Right lobe of liver (tissue), 6 donors: ENCODE data around the gene POLN. TPM values are rescaled to one million over a fixed set of nuclear protein-coding genes. Genes with fewer than 3 reads are reported as not detected.

Source experiments
- ATAC-seq, 4 donors: fragments of 200-7000 bp; cut with Tn5 transposase; one replicate each; pipeline ENCODE4 v1.9.1; 2020; ENCODE audit warnings: mild to moderate bottlenecking in 4 of 4, moderate library complexity in 4 of 4
- DNase-seq, 3 donors: peaks; one replicate each; pipeline ENCODE4 v3.0.0-alpha.2; 2020
- H3K27ac ChIP-seq, 3 donors: fragments of 200-600 bp; one replicate each; pipeline ENCODE4 v1.8.0; 2022
- H3K27me3 ChIP-seq, 2 donors: fragments of 200-600 bp; one replicate each; pipeline ENCODE4 v1.8.0; 2022
- H3K36me3 ChIP-seq, 4 donors: fragments of 200-600 bp; sonication (generic) in 1 of 4; one replicate each; pipeline versions ENCODE4 v1.5.1 to v1.8.0; 2017 to 2022; ENCODE audit warnings: control low read depth in 1 of 4
- H3K4me1 ChIP-seq, 4 donors: fragments of 200-600 bp; sonication (generic) in 1 of 4; one replicate each; pipeline versions ENCODE4 v1.5.1 to v1.8.0; 2017 to 2022; ENCODE audit warnings: control low read depth in 1 of 4
- H3K4me3 ChIP-seq, 3 donors: fragments of 200-600 bp; one replicate each; pipeline ENCODE4 v1.8.0; 2022
- H3K9me3 ChIP-seq, 4 donors: fragments of 200-600 bp; sonication (generic) in 1 of 4; one replicate each; pipeline versions ENCODE4 v1.5.1 to v1.8.0; 2017 to 2022; ENCODE audit warnings: control low read depth in 1 of 4
- POLR2A ChIP-seq: fragments of 450-650 bp; IDR thresholded peaks from one replicate; pipeline ENCODE4 v1.6.1; 2017; ENCODE audit warnings: antibody characterized with exemption, mild to moderate bottlenecking
- WGBS: methylation state at CpG from one replicate; pipeline ENCODE4 v1.1.6; 2018; ENCODE audit warnings: low coverage, low lambda C conversion rate; ENCODE audit not compliant: insufficient coverage; ENCODE audit errors: missing lambda C conversion rate; 5-methylcytosine and 5-hydroxymethylcytosine counted together
- intact Hi-C, 2 donors: fragments of 100-400 bp; cut with DNase I; formaldehyde crosslinking; loops; one replicate each; pipeline versions ENCODE4 v1.11.2 to v1.14.1; 2022
- total RNA-seq, 6 experiments: library from RNA; depleted of rRNA in 2 of 6; stranded (reverse); fragments of >200 nt in 2 of 6; fragmentation: NEBNext Ultra II Directional in 3 of 6; extraction: Animal tissue kit (Norgen Biotek cat#: 25700) in 3 of 6; gene quantifications; one replicate each; pipeline versions ENCODE4 v1.1.0 to v1.2.4, GENCODE V29; 2016 to 2023
- TF ChIP-seq, protein P1 (sequence below), 4 donors: fragments of 200-600 bp in 3 of 4; fragments of 450-650 bp in 1 of 4; IDR thresholded peaks; one replicate each; pipeline versions ENCODE4 v1.5.1 to v1.8.0; 2016 to 2022; ENCODE audit warnings: antibody characterized with exemption in 4 of 4, mild to moderate bottlenecking in 2 of 4
- donor health status: DM: no; HTN: yes; CAD: no.
- donor health status: DM: no; HTN: no; CAD: no.
- donor health status: DM: no; HTN: no; CAD: no.
- donor health status: DM: no; HTN: yes; CAD: no.
- donor health status: DM: no; HTN: yes; CAD: no.

Gene POLN
- total RNA-seq, 6 experiments from 2014 or later: 0.87 to 2.5 (median 1.4) TPM

DNA sequence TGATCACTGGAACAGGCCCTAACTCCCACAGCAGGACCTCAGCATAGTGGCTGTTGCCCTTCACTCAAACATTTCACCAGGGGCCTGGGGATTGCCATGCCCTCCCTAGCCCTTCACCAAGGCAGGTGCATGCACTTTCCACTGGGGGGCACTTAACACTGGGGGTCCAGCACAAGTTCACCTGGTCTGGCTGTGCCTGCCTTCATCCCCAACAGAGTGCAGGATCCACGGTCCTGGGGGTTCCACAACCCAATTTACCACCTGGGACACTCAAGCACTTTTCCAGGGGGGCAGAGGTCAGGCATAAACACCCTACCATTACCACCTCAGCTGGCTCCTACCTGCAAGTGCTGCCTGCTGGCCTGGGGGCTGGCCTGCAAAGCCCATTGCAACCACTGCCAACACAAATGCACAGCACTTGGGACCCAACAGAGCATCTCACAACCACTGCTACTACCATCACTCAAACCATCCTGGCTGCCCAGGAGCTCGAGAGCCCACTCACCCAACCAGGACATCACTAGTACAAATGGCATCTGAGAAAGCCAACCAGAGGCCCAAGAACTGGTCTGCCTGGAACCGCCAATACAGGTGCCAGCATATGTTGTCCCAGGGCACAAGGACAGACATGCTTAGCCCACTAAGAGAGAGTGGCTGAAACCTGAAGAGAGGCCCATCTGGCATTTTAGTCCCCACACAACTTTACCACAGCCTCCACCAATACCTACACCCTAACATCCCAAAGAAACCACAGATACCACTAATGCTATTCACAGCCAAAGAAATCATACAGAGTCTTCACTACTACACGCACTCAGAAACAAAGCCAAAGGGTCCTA lies 139.7 kb downstream of the POLN start:
- Histone ChIP-seq H3K4me1 (no peaks in the 10 kb centered on the region), H3K36me3 (no peaks in the 10 kb centered on the region), H3K27ac (no peak overlapping the region), H3K27me3 (no peaks in the 10 kb centered on the region), H3K9me3 (peaks cover 0 to 3% (median 0%) of the 10 kb centered on the region in 4 donors), H3K4me3 (no peak overlapping the region)
- DNase-seq: no peak
- TF ChIP-seq, protein P1, sequence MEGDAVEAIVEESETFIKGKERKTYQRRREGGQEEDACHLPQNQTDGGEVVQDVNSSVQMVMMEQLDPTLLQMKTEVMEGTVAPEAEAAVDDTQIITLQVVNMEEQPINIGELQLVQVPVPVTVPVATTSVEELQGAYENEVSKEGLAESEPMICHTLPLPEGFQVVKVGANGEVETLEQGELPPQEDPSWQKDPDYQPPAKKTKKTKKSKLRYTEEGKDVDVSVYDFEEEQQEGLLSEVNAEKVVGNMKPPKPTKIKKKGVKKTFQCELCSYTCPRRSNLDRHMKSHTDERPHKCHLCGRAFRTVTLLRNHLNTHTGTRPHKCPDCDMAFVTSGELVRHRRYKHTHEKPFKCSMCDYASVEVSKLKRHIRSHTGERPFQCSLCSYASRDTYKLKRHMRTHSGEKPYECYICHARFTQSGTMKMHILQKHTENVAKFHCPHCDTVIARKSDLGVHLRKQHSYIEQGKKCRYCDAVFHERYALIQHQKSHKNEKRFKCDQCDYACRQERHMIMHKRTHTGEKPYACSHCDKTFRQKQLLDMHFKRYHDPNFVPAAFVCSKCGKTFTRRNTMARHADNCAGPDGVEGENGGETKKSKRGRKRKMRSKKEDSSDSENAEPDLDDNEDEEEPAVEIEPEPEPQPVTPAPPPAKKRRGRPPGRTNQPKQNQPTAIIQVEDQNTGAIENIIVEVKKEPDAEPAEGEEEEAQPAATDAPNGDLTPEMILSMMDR (IDR thresholded peaks at IDR 0.05): no peak
- no peak for TF ChIP-seq POLR2A
- intact Hi-C loops: no loop called here
- peak in 1 of 4 donors; percentile 23 for ATAC-seq
- 84% methylated on average over 2 of the region's 4 CpGs for WGBS

DNA sequence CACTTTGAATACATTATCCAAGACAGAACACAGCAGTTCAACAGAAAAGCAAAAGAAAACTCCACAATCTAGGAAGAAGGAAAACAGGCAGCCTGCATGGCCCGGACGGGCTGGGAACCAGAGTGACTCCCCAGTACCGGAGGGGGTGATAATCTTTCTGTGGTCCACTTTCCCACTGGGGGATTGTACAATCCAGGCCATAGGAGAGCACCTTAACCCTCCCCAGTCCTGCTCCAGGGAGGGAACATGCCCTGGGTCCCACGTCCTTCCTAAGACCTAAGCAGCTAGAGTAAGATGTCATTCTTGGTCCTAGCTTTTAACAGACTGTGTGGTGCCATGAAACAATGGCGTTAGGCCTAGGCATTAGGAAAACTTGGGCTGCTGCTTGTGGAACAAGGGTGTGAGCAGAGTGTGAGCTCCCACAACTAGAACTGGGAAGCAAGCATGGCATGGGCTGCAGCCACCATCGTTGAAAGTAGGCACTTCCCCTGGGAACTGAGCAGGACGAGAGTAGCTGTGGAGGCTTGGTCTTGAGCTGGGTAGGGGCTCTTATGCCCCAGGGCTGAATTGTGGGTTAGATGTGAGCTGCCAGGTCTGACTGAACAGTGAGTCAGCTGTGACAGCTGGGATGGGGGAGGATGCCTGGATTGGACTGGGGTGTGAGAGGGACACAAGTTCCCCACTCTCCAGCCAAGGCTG lies 140.4 kb downstream of the POLN start:
- Histone ChIP-seq H3K9me3 (peaks cover 0 to 3% (median 0%) of the 10 kb centered on the region in 4 donors), H3K36me3 (no peaks in the 10 kb centered on the region), H3K4me3 (no peak overlapping the region), H3K4me1 (no peaks in the 10 kb centered on the region), H3K27ac (no peak overlapping the region), H3K27me3 (no peaks in the 10 kb centered on the region)
- DNase-seq (no peak), ATAC-seq (no peak)
- intact Hi-C loops: no loop called here
- TF ChIP-seq, protein P1 (IDR thresholded peaks at IDR 0.05): no peak
- TF ChIP-seq POLR2A: no peak
- WGBS: 95% methylated on average over 3 of the region's 7 CpGs

DNA sequence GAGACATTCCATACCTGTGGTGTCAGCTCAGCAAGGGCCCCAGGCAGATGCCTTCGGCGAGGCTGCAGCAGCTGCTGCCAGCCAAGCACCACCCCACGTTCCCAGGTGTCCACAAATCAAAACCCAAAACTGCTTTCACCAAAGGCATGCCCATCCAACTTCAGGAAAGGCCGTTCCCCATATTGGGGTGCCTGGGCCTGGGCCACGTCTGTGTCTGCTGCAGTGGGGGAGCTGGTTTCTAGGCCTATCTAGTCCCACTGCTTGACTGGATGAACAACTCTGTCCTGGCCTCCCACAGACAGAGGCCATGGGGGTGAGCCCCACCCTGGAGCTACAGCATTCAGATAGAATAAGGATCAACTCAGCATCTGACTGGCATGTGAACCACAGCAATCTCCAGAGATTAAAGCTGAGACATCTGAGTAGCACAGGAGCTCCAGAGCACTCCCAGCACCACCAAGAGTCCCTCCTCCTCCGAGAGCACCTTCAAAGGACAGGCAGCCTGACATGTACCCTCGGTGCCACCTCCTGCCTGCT lies 145.8 kb downstream of the POLN start:
- Histone ChIP-seq H3K9me3 (no peaks in the 10 kb centered on the region), H3K27ac (no peak overlapping the region), H3K27me3 (no peaks in the 10 kb centered on the region), H3K4me3 (no peak overlapping the region), H3K36me3 (no peaks in the 10 kb centered on the region), H3K4me1 (peaks cover 0 to 3% (median under 1%) of the 10 kb centered on the region in 4 donors)
- DNase-seq (no peak), ATAC-seq (no peak)
- no peak for TF ChIP-seq POLR2A
- TF ChIP-seq, protein P1 (IDR thresholded peaks at IDR 0.05): no peak
- WGBS: 83% methylated on average over 2 of the region's 7 CpGs
- intact Hi-C loops: no loop called here

DNA sequence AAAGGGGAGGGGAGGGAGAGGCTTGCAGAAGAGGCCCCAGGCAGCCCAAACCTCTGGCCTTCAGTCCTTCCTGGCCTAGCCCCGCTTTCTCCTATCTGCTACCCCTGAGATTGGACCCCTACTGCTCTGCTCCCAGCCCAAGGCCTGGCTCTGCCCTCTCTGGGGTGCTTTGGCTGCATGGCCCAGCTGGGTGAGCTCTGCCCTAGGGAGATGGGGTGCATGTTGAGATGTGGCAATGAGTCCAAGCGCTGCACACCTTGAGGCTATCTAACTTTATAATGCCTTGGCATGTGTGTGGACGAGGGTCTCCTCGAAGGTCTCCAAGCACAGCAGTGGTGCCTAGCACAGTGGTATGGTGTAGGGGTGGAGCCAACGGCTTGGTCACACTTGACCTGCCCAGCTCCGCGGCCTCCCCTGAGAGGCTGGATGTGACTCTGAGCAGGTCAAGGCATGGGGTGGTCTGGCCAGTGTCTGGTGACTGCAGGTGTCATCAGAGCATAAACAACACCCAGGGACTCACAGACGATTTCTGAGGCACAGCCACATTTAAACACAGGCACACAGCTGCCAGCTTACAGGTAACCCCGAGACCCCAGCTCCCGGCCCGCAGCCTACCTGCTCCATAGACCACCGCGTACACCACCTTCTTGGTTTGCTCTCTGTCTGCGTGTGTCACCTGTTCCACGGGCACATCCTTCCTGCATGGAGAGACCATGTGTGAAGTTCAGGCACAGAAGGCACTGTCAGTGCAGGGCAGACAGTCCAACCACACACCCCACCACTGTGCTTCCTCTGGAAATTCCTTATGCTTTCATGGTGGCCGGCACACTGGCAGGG lies 146.5 kb downstream of the POLN start:
- WGBS: no CpG with 5 or more reads among the region's 16 CpGs
- intact Hi-C loops: no loop called here
- DNase-seq: peak in 1 of 3 donors; percentile 39

More for the DNA sequence above, 146.5 kb downstream of the POLN start:
- no peak overlapping the region for H3K27ac ChIP-seq
- no peaks in the 10 kb centered on the region for H3K9me3 ChIP-seq
- no peak overlapping the region for H3K4me3 ChIP-seq
- no peak for ATAC-seq
- TF ChIP-seq, protein P1 (IDR thresholded peaks at IDR 0.05): no peak
- TF ChIP-seq POLR2A: no peak
- H3K4me1 ChIP-seq: peaks cover 0 to 7% (median 5%) of the 10 kb centered on the region in 4 donors
- no peaks in the 10 kb centered on the region for H3K27me3 ChIP-seq
- H3K36me3 ChIP-seq: no peaks in the 10 kb centered on the region
